Fibroblast of the aortic adventitia (primary cell): Measurements from ENCODE around the gene TPD52L1. TPM values are rescaled to one million over a fixed set of nuclear protein-coding genes. Genes with fewer than 3 reads are reported as not detected.

Experiments used
- DNase-seq: peaks from one replicate; pipeline ENCODE4 v3.0.0-alpha.2; 2010; ENCODE audit warnings: low read depth
- H3K4me3 ChIP-seq: 2 replicates; pipeline ENCODE4 v1.5.1; 2011; ENCODE audit warnings: low read depth, mild to moderate bottlenecking, control low read depth, low read length, moderate library complexity
- total RNA-seq: library from RNA; depleted of rRNA; stranded (reverse); fragments of >200 nt; gene quantifications from 2 replicates; pipeline ENCODE4 v1.2.3, GENCODE V29; 2012; ENCODE audit warnings: low replicate concordance
- TF ChIP-seq, protein P1 (sequence below): IDR thresholded peaks from 2 replicates; pipeline ENCODE4 v1.5.1; 2011; ENCODE audit warnings: mild to moderate bottlenecking, low read length, control low read depth, inconsistent platforms; ENCODE audit not compliant: insufficient read depth

Gene TPD52L1
- total RNA-seq, 1 donor, result 20.8 TPM

- TF ChIP-seq, protein P1, sequence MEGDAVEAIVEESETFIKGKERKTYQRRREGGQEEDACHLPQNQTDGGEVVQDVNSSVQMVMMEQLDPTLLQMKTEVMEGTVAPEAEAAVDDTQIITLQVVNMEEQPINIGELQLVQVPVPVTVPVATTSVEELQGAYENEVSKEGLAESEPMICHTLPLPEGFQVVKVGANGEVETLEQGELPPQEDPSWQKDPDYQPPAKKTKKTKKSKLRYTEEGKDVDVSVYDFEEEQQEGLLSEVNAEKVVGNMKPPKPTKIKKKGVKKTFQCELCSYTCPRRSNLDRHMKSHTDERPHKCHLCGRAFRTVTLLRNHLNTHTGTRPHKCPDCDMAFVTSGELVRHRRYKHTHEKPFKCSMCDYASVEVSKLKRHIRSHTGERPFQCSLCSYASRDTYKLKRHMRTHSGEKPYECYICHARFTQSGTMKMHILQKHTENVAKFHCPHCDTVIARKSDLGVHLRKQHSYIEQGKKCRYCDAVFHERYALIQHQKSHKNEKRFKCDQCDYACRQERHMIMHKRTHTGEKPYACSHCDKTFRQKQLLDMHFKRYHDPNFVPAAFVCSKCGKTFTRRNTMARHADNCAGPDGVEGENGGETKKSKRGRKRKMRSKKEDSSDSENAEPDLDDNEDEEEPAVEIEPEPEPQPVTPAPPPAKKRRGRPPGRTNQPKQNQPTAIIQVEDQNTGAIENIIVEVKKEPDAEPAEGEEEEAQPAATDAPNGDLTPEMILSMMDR, result no peak
- DNase-seq, result no peak
- H3K4me3 ChIP-seq, result no peak overlapping the region
Observed at GRCh38 chr6:125169522-125169921, 15.9 kb downstream of the TPD52L1 start.

DNA sequence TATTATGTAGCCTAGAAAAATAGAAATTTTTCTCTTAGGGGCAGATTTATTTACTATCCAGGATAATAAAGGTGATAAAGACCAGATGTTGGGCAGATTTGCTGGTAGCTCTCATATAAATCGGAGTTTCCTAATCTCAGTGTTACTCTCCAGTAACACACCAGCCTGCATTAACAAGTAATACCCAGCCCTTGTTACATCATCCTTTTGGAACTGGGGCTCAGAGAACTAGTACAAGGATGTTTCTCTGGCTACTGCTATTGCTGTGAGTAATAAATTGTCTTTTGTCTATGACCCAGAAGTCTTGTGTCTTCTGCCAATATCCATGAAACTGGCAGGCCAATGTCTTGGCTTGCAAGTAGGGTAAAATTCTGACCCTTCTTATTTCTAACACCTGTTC, 16.8 kb downstream of the TPD52L1 start:
- no peak overlapping the region for H3K4me3 ChIP-seq
- TF ChIP-seq, protein P1, result no peak
- DNase-seq, result peak; percentile 93

- DNase-seq, result no peak
- TF ChIP-seq, protein P1, result no peak
- H3K4me3 ChIP-seq, result no peak overlapping the region
Observed at GRCh38 chr6:125173341-125174095, 19.9 kb downstream of the TPD52L1 start.

GRCh38 chr6:125174626-125175025, 21.1 kb downstream of the TPD52L1 start:
- no peak overlapping the region for H3K4me3 ChIP-seq
- TF ChIP-seq, protein P1, result no peak
- no peak for DNase-seq

DNA sequence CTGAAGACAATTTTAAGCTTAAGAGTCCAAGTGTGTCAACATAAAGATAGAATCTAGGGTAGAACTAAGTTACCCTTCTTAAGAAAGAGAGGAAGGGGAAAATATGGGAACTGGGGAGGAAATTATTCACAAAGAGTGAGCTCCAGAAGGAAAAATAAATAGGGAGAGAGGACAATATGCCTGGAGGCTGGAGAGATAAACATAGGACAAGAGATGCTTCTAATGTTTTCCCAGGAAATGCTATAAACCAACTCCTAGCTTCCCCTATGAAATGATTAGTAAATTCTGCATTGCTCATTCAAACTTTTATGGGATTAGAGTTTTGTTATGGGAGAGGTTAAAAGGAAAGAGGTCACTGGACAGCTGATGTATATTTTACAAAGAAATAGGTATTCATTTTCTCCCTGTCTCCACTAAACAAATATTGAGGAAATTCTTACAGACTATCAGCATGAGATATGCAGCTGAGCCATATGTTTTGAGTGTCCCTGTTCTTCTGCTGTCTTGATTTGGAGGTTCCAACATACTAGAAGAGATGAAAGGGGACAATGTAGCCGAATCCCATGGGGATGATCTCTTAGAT, 22.0 kb downstream of the TPD52L1 start:
- no peak for DNase-seq
- TF ChIP-seq, protein P1, result no peak
- H3K4me3 ChIP-seq, result no peak overlapping the region

DNA sequence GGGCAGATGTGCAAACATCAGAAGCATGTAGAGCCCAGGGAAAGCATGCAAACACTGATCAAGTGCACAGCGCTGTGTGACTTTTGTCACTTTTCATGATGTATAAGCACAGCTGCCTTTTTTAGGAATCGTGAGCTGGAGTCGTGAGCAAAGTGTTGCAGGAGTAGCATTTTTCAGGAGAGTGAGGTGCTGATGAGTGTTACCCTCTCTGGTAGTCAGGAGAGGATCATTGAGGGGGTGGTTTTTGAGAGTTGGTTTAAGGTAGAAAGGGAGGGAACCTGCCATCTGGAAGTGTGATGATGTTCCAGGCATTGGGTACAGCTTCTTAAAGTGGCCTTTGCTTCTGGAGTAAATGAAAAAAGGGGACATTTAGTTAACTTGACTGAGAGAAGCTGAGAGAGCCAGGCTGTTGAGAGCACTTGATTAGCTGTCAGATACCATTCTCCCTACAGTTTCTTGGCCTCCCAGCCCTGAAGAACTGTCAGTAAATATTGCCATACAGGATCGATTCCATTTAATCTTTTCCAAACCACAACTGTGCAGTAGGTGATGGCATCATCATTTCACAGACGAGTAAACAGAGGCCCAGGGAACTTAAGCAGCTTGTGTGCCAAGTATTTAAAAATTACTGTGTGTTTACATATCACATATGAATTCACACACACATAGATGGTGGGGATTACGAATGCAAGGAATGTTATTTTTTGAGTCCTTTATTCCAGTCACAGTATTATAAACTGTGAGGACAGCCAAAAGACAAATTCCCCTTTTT, 28.9 kb downstream of the TPD52L1 start:
- H3K4me3 ChIP-seq, result no peak overlapping the region
- no peak for DNase-seq
- TF ChIP-seq, protein P1, result no peak
